WTC11 (cell line): ENCODE measurements around the gene SHISA6. TPM values are rescaled to one million over a fixed set of nuclear protein-coding genes. Genes with fewer than 3 reads are reported as not detected.

Source experiments
- ATAC-seq: fragments of 200-7000 bp; cut with Tn5 transposase; 2 replicates; pipeline ENCODE4 v1.10.0; 2021; ENCODE audit warnings: mild to moderate bottlenecking, moderate library complexity
- CTCF ChIA-PET: fragments of 300-600 bp; sonication (Branson Sonifier 250); formaldehyde crosslinking; loops from one replicate; lab custom pipeline; 2021; ENCODE audit warnings: antibody characterized with exemption; lab: Charles Lee
- POLR2A ChIA-PET: fragments of 350-600 bp; sonication (Branson Sonifier 250); formaldehyde crosslinking; loops from one replicate; lab custom pipeline; 2021; ENCODE audit warnings: antibody characterized with exemption; lab: Charles Lee
- DNase-seq: peaks from one replicate; pipeline ENCODE4 v3.0.0; 2021; ENCODE audit warnings: low spot score
- H3K27ac Mint-ChIP-seq: 2 replicates; pipeline ENCODE4 v1.8.0; 2021; ENCODE audit warnings: mixed read lengths
- H3K27me3 Mint-ChIP-seq: 2 replicates; pipeline ENCODE4 v1.8.0; 2021; ENCODE audit warnings: low read depth, mild to moderate bottlenecking, moderate library complexity, mixed read lengths
- H3K36me3 Mint-ChIP-seq: 2 replicates; pipeline ENCODE4 v1.8.0; 2021; ENCODE audit warnings: mixed read lengths
- H3K4me1 Mint-ChIP-seq: 2 replicates; pipeline ENCODE4 v1.8.0; 2022; ENCODE audit warnings: mixed read lengths
- H3K4me3 Mint-ChIP-seq: 2 replicates; pipeline ENCODE4 v1.8.0; 2021; ENCODE audit warnings: mild to moderate bottlenecking, moderate library complexity, mixed read lengths
- H3K9me3 Mint-ChIP-seq: 2 replicates; pipeline ENCODE4 v1.8.0; 2021; ENCODE audit warnings: mixed read lengths
- CTCF ChIP-seq: fragments of 200-600 bp; IDR thresholded peaks from 2 replicates; pipeline ENCODE4 v1.8.0; 2022; ENCODE audit warnings: antibody characterized with exemption
- FOXJ3 ChIP-seq: sonication (generic); formaldehyde crosslinking; IDR thresholded peaks from 2 replicates; pipeline ENCODE4 v1.9.0; 2021; ENCODE audit warnings: missing genetic modification reagents, mild to moderate bottlenecking, borderline replicate concordance
- IRF2 ChIP-seq: sonication (generic); formaldehyde crosslinking; IDR thresholded peaks from 2 replicates; pipeline ENCODE4 v1.8.0; 2022; ENCODE audit warnings: low read depth, missing genetic modification reagents, borderline replicate concordance
- MLX ChIP-seq: sonication (generic); formaldehyde crosslinking; IDR thresholded peaks from 2 replicates; pipeline ENCODE4 v1.8.1; 2023; ENCODE audit warnings: mild to moderate bottlenecking, missing genetic modification reagents, moderate library complexity
- MYBL2 ChIP-seq: sonication (generic); formaldehyde crosslinking; IDR thresholded peaks from 2 replicates; pipeline ENCODE4 v1.8.1; 2023; ENCODE audit warnings: mild to moderate bottlenecking, moderate library complexity, missing genetic modification reagents
- NFE2L1 ChIP-seq: sonication (generic); formaldehyde crosslinking; IDR thresholded peaks from 2 replicates; pipeline ENCODE4 v1.8.1; 2023; ENCODE audit warnings: missing genetic modification reagents
- NR2C2 ChIP-seq: sonication (generic); formaldehyde crosslinking; IDR thresholded peaks from 2 replicates; pipeline ENCODE4 v1.8.0; 2022; ENCODE audit warnings: mild to moderate bottlenecking, missing genetic modification reagents
- PRDM15 ChIP-seq: sonication (generic); formaldehyde crosslinking; IDR thresholded peaks from 2 replicates; pipeline ENCODE4 v1.8.0; 2022; ENCODE audit warnings: missing genetic modification reagents
- SP1 ChIP-seq: sonication (generic); formaldehyde crosslinking; conservative IDR thresholded peaks from 2 replicates; pipeline ENCODE4 v1.8.1; 2022; ENCODE audit warnings: missing genetic modification reagents
- STAT6 ChIP-seq: sonication (generic); formaldehyde crosslinking; conservative IDR thresholded peaks from 2 replicates; pipeline ENCODE4 v1.8.1; 2023; ENCODE audit warnings: mild to moderate bottlenecking, low read depth, missing genetic modification reagents, moderate library complexity
- TCF7 ChIP-seq: sonication (generic); formaldehyde crosslinking; IDR thresholded peaks from 2 replicates; pipeline ENCODE4 v1.8.0; 2022; ENCODE audit warnings: mild to moderate bottlenecking, low read depth, missing genetic modification reagents, moderate library complexity
- USF1 ChIP-seq: sonication (generic); formaldehyde crosslinking; IDR thresholded peaks from 2 replicates; pipeline ENCODE4 v1.8.0; 2022; ENCODE audit warnings: mild to moderate bottlenecking, missing genetic modification reagents
- ZMAT4 ChIP-seq: fragments of 250-450 bp; sonication (Bioruptor Pico); IDR thresholded peaks from 2 replicates; pipeline ENCODE4 v1.9.0; 2021; ENCODE audit warnings: mild to moderate bottlenecking
- ZNF138 ChIP-seq: sonication (generic); formaldehyde crosslinking; conservative IDR thresholded peaks from 2 replicates; pipeline ENCODE4 v1.8.1; 2022; ENCODE audit warnings: mild to moderate bottlenecking, moderate library complexity, missing genetic modification reagents
- ZSCAN18 ChIP-seq: fragments of 250-450 bp; sonication (Bioruptor Pico); IDR thresholded peaks from 2 replicates; pipeline ENCODE4 v2.1.2; 2022; ENCODE audit warnings: mild to moderate bottlenecking, moderate library complexity
- total RNA-seq: library from RNA; stranded (reverse); gene quantifications from 3 replicates; pipeline ENCODE4 v1.2.3, GENCODE V29; 2021

The SHISA6 gene
- total RNA-seq, 1 experiment from 2014 or later: 1.1 TPM

- no peak for TF ChIP-seq PRDM15 (CRISPR knock-in tag)
Observed at GRCh38 chr17:11336290-11336689, 95.3 kb downstream of the SHISA6 start (continued).

- H3K4me3 Mint-ChIP-seq: no peak overlapping the region
- peaks cover 53% of the 10 kb centered on the region for H3K36me3 Mint-ChIP-seq
- DNase-seq (no peak), ATAC-seq (no peak)
- TF ChIP-seq IRF2 (CRISPR knock-in tag) (no peak), PRDM15 (CRISPR knock-in tag) (no peak), NFE2L1 (no peak), SP1 (no peak), ZMAT4 (CRISPR knock-in tag) (no peak), FOXJ3 (CRISPR knock-in tag) (no peak), MYBL2 (CRISPR knock-in tag) (no peak), NR2C2 (CRISPR knock-in tag) (no peak)
- H3K9me3 Mint-ChIP-seq: peaks cover 81% of the 10 kb centered on the region
- H3K4me1 Mint-ChIP-seq: no peaks in the 10 kb centered on the region
- ChIA-PET CTCF (no interaction called here), POLR2A (no interaction called here)
- H3K27ac Mint-ChIP-seq: no peak overlapping the region
- H3K27me3 Mint-ChIP-seq: no peaks in the 10 kb centered on the region; the same call in 1 of the 2 replicates
Observed at GRCh38 chr17:11340803-11341202, 99.8 kb downstream of the SHISA6 start.

- CTCF ChIA-PET: no interaction called here
- no peak overlapping the region for H3K27ac Mint-ChIP-seq
- POLR2A ChIA-PET: no interaction called here
- TF ChIP-seq TCF7 (no peak), STAT6 (no peak), ZNF138 (CRISPR knock-in tag) (no peak), MLX (CRISPR knock-in tag) (no peak), ZSCAN18 (CRISPR knock-in tag) (no peak), IRF2 (CRISPR knock-in tag) (no peak), CTCF (no peak), USF1 (CRISPR knock-in tag) (no peak)
- ATAC-seq (no peak), DNase-seq (no peak)
- peaks cover 81% of the 10 kb centered on the region for H3K9me3 Mint-ChIP-seq
- no peaks in the 10 kb centered on the region for H3K27me3 Mint-ChIP-seq
- no peak overlapping the region for H3K4me3 Mint-ChIP-seq
- H3K36me3 Mint-ChIP-seq: peaks cover 57% of the 10 kb centered on the region
- H3K4me1 Mint-ChIP-seq: no peaks in the 10 kb centered on the region
Observed at GRCh38 chr17:11342138-11342537, 101.1 kb downstream of the SHISA6 start.
